ENCODE measurements around the gene AKAP8L. TPM values are rescaled to one million over a fixed set of nuclear protein-coding genes. Genes with fewer than 3 reads are reported as not detected.
A peak's percentile ranks its signal among the peaks of the same experiment; 100 is the strongest.

The AKAP8L gene
- total RNA-seq, 1 experiment from 2014 or later: 231 TPM

DNA sequence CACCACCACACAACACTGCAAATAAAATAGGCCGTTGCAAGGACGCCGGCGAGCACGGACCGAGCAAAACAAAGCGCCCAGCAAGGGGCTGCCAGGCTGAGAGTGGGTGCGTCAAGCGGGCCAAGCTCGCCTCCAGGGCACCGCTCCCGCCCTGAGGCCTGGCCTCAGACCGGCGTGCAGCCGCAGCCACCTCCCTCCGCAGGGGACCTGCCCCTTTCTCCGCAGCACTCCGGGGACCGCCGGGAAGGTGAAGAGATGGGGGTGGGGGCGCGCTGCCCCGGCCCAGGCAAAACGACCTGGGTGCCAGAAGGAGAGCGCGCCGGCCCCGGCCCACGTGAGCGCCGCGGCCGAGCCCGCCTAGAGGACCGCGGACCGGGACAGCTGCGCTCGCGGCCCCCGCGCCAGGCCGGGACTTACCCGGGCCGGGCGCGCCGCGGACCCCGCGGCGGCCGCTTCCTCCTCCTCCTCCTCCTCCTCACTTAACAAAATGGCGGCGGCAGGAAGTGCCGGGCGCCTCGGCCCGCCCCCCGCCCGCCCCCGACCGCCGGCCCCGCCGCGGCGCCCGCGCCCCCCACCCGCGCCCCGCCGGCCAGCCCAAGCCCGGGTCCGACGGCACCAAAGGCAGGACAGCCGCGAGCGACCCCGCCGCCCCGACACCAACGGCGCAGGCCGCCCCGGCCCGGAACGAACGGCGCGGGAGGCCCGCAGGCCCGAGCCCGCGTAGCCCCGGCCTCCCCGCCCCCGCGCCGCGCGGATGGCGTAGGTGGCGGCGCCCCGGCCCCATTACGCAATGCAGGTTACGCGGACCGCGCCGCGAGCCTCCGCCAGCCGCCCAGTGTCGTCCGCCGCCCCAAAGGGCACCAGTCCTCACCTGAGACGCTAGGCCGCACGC lies 87.1 kb downstream of the AKAP8L start (continued):
- TF ChIP-seq ZBTB21 (CRISPR knock-in tag; IDR thresholded peaks at IDR 0.05; ENCODE audit: borderline replicate concordance): no peak
- no peak for TF ChIP-seq IRF2 (CRISPR knock-in tag; IDR thresholded peaks at IDR 0.05; ENCODE audit: borderline replicate concordance, low read depth)
- no peak for TF ChIP-seq CREB1 (CRISPR knock-in tag; IDR thresholded peaks at IDR 0.05)
- no peak for TF ChIP-seq RORB (CRISPR knock-in tag; IDR thresholded peaks at IDR 0.05)
- no peak for TF ChIP-seq PRRX2 (CRISPR knock-in tag; IDR thresholded peaks at IDR 0.05)
- TF ChIP-seq TEAD1 (CRISPR knock-in tag; IDR thresholded peaks at IDR 0.05): no peak
- TF ChIP-seq, protein P1, sequence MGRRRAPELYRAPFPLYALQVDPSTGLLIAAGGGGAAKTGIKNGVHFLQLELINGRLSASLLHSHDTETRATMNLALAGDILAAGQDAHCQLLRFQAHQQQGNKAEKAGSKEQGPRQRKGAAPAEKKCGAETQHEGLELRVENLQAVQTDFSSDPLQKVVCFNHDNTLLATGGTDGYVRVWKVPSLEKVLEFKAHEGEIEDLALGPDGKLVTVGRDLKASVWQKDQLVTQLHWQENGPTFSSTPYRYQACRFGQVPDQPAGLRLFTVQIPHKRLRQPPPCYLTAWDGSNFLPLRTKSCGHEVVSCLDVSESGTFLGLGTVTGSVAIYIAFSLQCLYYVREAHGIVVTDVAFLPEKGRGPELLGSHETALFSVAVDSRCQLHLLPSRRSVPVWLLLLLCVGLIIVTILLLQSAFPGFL (CRISPR knock-in tag; IDR thresholded peaks at IDR 0.05; ENCODE audit: borderline replicate concordance): no peak
- TF ChIP-seq ETV6 (CRISPR knock-in tag; IDR thresholded peaks at IDR 0.05): no peak
- TF ChIP-seq, protein P2, sequence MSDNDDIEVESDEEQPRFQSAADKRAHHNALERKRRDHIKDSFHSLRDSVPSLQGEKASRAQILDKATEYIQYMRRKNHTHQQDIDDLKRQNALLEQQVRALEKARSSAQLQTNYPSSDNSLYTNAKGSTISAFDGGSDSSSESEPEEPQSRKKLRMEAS (CRISPR knock-in tag; IDR thresholded peaks at IDR 0.05): peak; percentile 25; the same call in 1 of the 2 replicates
- TF ChIP-seq, protein P3, sequence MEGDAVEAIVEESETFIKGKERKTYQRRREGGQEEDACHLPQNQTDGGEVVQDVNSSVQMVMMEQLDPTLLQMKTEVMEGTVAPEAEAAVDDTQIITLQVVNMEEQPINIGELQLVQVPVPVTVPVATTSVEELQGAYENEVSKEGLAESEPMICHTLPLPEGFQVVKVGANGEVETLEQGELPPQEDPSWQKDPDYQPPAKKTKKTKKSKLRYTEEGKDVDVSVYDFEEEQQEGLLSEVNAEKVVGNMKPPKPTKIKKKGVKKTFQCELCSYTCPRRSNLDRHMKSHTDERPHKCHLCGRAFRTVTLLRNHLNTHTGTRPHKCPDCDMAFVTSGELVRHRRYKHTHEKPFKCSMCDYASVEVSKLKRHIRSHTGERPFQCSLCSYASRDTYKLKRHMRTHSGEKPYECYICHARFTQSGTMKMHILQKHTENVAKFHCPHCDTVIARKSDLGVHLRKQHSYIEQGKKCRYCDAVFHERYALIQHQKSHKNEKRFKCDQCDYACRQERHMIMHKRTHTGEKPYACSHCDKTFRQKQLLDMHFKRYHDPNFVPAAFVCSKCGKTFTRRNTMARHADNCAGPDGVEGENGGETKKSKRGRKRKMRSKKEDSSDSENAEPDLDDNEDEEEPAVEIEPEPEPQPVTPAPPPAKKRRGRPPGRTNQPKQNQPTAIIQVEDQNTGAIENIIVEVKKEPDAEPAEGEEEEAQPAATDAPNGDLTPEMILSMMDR (IDR thresholded peaks at IDR 0.05): no peak
- no peak for TF ChIP-seq JAZF1 (CRISPR knock-in tag; IDR thresholded peaks at IDR 0.05)
- TF ChIP-seq SMAD3 (CRISPR knock-in tag; IDR thresholded peaks at IDR 0.05; ENCODE audit: borderline replicate concordance): no peak
- TF ChIP-seq ZNF416 (CRISPR knock-in tag; IDR thresholded peaks at IDR 0.05): no peak
- TF ChIP-seq, protein P4, sequence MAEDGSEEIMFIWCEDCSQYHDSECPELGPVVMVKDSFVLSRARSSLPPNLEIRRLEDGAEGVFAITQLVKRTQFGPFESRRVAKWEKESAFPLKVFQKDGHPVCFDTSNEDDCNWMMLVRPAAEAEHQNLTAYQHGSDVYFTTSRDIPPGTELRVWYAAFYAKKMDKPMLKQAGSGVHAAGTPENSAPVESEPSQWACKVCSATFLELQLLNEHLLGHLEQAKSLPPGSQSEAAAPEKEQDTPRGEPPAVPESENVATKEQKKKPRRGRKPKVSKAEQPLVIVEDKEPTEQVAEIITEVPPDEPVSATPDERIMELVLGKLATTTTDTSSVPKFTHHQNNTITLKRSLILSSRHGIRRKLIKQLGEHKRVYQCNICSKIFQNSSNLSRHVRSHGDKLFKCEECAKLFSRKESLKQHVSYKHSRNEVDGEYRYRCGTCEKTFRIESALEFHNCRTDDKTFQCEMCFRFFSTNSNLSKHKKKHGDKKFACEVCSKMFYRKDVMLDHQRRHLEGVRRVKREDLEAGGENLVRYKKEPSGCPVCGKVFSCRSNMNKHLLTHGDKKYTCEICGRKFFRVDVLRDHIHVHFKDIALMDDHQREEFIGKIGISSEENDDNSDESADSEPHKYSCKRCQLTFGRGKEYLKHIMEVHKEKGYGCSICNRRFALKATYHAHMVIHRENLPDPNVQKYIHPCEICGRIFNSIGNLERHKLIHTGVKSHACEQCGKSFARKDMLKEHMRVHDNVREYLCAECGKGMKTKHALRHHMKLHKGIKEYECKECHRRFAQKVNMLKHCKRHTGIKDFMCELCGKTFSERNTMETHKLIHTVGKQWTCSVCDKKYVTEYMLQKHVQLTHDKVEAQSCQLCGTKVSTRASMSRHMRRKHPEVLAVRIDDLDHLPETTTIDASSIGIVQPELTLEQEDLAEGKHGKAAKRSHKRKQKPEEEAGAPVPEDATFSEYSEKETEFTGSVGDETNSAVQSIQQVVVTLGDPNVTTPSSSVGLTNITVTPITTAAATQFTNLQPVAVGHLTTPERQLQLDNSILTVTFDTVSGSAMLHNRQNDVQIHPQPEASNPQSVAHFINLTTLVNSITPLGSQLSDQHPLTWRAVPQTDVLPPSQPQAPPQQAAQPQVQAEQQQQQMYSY (CRISPR knock-in tag; IDR thresholded peaks at IDR 0.05): no peak
- TF ChIP-seq MYBL2 (CRISPR knock-in tag; IDR thresholded peaks at IDR 0.05): 0 out of 2 replicates have a peak, but pooled peaks have one; percentile 9
- TF ChIP-seq MXD4 (CRISPR knock-in tag; IDR thresholded peaks at IDR 0.05; ENCODE audit: borderline replicate concordance): no peak
- TF ChIP-seq NR3C1 (CRISPR knock-in tag; conservative IDR thresholded peaks at IDR 0.05; ENCODE audit: low read depth): no peak
- TF ChIP-seq, protein P5, sequence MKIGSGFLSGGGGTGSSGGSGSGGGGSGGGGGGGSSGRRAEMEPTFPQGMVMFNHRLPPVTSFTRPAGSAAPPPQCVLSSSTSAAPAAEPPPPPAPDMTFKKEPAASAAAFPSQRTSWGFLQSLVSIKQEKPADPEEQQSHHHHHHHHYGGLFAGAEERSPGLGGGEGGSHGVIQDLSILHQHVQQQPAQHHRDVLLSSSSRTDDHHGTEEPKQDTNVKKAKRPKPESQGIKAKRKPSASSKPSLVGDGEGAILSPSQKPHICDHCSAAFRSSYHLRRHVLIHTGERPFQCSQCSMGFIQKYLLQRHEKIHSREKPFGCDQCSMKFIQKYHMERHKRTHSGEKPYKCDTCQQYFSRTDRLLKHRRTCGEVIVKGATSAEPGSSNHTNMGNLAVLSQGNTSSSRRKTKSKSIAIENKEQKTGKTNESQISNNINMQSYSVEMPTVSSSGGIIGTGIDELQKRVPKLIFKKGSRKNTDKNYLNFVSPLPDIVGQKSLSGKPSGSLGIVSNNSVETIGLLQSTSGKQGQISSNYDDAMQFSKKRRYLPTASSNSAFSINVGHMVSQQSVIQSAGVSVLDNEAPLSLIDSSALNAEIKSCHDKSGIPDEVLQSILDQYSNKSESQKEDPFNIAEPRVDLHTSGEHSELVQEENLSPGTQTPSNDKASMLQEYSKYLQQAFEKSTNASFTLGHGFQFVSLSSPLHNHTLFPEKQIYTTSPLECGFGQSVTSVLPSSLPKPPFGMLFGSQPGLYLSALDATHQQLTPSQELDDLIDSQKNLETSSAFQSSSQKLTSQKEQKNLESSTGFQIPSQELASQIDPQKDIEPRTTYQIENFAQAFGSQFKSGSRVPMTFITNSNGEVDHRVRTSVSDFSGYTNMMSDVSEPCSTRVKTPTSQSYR (CRISPR knock-in tag; IDR thresholded peaks at IDR 0.05): no peak
- TF ChIP-seq CBFB (CRISPR knock-in tag; IDR thresholded peaks at IDR 0.05; ENCODE audit: low read depth): no peak
- TF ChIP-seq ZNF317 (CRISPR knock-in tag; IDR thresholded peaks at IDR 0.05; ENCODE audit: borderline replicate concordance, low read depth): no peak
- TF ChIP-seq, protein P6, sequence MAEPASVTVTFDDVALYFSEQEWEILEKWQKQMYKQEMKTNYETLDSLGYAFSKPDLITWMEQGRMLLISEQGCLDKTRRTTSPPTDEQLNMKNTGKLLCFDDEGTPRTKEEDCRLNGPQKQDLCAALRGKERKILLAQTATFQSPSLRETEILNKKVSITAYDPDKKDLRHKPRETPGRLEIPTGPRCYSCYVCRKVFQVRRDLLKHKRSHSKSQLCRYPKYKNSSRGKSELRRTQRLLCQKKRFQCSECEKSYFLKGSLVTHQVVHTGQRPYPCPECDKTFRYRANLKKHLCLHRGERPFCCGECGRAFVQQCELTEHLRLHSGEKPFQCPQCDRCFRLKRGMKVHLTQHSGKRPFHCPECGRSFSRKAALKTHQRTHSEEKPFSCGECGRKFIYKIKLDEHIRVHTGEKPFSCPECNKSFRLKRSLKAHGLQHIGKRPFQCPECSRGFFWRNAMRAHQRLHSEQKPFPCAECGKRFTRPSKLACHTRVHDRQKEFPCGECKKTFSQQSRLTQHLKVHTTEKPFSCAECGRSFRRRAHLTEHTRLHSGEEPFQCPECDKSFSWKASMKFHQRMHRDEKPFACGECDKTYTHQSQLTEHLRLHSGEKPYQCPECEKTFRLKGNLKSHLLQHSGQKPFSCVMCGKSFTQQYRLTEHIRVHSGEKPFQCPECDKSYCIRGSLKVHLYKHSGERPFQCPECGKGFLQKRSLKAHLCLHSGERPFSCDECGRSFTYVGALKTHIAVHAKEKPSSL (CRISPR knock-in tag; conservative IDR thresholded peaks at IDR 0.05): no peak
- no peak for TF ChIP-seq ZNF219 (CRISPR knock-in tag; IDR thresholded peaks at IDR 0.05; ENCODE audit: borderline replicate concordance)
- no peak for TF ChIP-seq GRHL2 (CRISPR knock-in tag; IDR thresholded peaks at IDR 0.05; ENCODE audit: insufficient replicate concordance, severe bottlenecking)
- no peak for TF ChIP-seq HMGA2 (CRISPR knock-in tag; IDR thresholded peaks at IDR 0.05)
- TF ChIP-seq ATF1 (CRISPR knock-in tag; IDR thresholded peaks at IDR 0.05): no peak
- TF ChIP-seq ZNF263 (CRISPR knock-in tag; IDR thresholded peaks at IDR 0.05; ENCODE audit: low read depth): peak; percentile 14; the same call in 1 of the 2 replicates
